Fibroblast of skin of left biceps (primary cell): ENCODE measurements around the gene CGNL1.

Experiments
- DNase-seq, 2 experiments: peaks; one replicate each; pipeline ENCODE4 v3.0.0-alpha.2; 2013; ENCODE audit warnings: low read depth in 2 of 2

Gene CGNL1

DNA sequence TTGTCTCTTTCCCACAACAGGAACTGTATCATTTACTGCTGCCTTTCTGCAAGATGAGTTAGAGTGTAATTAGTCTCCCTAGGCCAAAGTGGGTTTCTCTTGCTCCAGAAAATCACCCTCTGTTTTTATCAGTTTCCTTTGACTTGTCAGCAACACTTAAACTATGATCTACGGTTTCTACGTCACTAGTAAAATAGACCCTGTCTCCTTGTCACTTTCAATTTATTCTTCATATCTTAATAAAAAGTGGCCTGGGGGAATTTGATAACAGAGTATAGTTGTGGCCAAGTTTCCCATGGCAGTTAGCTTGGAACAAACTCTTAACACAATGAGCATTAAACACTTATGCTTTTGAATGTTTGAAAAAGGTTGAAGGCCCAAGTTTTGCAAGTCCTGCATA, 79.6 kb downstream of the CGNL1 start:
- no peak for DNase-seq

- DNase-seq = no peak
These were observed 80.3 kb downstream of the CGNL1 start for GRCh38 chr15:57456559-57456958.

DNA sequence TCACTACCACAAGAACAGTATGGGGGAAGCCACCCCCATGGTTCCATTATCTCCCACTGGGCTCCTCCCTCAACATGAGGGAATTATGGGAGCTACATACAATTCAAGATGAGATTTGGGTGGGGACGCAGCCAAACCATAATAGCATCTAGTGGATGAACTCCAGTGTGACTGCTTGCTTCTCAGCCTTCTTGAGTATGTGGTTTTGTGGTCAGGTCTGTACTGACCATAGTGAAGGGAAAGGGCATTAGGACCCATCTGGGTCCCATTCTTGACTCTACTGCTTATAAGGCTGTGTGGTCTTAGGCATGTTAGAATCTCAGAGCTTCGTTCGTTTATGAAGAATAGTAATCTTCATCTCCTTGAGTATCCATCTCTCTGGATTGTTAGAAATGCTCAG, 81.4 kb downstream of the CGNL1 start:
- no peak for DNase-seq

DNA sequence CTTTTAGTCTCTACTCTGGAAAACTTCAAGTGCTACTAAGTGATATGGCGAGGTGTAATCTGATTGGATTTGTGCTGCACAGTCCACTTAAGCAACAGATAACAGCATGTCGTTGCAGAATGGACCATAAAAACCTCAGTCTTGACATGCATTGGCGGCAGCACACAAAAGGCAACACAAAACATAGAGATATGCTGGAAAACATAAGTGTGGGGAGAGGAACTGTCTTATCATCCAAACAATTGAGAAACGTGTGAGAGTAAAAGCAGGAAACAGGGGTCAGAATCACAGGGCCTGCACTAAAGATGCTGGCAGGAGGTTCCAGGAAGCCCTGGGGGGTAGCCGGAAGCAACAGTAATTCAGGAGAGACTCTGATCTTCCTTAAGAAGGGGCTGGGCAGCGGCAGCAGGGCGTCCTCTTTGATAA, 82.1 kb downstream of the CGNL1 start:
- no peak for DNase-seq

DNA sequence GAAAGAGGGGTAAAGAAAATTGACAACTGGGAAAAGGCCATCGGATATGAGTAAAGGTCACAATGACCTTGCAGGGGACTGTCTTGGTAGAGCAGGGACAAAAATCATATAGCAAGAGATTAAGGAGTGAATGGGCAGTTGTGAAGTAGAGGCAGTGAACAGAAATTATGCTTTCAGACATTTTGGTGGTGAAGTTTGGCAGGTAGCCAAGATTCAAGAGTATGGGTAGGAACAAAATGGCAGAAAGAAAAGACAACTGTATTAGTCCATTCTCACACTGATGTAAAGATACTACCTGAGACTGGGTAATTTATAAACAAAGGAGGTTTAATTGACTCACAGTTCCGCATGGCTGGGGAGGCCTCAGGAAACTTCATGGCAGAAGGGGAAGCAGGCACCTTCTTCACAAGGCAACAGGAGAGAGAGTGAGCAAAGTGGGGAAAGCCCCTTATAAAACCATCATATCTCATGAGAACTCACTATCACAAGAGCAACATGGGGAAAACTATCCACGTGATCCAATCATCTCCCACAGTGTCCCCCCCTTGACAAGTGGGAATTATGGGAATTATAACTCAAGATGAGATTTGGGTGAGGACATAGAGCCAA, 84.0 kb downstream of the CGNL1 start:
- DNase-seq = no peak

DNA sequence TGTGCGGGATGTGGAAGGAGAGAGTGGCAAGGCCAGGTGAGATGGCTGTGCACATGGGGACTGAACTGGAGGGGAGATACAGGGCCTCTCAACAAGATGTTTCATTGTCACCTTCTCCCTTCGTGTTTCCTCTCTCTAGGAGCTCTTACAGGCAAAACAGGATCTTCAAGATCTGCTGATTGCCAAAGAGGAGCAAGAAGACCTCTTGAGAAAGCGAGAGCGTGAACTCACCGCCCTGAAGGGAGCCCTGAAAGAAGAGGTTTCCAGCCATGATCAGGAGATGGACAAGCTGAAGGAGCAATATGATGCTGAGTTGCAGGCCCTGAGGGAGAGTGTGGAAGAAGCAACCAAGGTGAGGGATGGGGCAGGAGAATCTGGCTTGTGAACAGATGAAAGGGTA, 85.2 kb downstream of the CGNL1 start:
- no peak for DNase-seq

DNA sequence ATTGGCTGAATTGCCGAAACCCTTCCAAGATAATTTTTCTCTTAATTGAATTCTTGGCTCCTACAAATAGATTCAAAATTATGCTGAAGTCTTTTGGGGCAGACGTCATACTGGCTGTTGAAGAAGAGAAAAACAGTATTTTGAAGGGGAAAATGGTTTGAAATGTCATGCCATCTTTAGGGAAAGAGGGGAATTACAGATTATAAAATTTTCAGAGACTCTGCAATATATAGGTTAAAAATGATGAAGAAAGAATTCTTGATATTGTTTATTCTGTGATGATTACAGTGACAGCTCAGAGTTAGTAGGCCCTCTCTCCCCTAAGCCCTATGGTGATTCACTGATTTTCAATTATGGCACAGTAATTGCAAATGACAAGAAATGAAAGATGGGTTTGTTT, 86.1 kb downstream of the CGNL1 start:
- DNase-seq = no peak

DNA sequence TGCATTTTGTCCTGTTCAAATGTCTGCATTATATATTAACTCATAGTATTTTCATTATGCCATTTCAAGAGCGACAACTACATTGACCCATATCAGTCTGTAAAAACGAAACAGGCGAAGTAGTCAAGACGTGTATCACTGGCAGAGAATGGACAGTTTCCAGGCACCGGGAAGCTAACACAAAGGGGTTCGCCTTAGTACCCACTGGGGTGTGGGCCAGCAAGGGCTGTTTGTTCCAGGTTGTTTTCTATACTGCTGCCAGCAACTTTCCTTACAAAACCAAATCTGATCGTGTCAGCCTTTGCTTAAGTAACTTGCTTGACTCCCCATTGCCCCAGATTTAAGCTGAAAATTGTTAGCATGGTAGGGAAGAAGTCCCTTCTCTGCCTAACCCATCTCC, 87.1 kb downstream of the CGNL1 start:
- no peak for DNase-seq

DNA sequence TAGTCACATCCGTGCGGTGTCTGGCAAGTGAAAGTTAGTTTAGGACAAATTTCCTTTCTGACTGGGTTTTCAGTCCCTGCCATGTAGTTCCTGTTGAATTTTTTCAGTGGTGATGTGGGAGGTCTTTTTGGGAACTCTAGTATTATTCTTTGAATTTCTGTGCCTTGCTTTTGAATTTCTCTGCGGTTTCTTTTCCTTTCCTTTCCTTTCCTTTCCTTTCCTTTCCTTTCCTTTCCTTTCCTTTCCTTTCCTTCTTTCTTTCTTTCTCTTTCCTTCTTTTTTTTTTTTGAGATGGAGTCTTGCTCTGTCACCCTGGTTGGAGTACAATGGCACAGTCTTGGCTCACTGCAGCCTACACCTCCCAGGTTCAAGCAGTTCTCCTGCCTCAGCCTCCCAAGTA, 88.2 kb downstream of the CGNL1 start:
- no peak for DNase-seq

DNA sequence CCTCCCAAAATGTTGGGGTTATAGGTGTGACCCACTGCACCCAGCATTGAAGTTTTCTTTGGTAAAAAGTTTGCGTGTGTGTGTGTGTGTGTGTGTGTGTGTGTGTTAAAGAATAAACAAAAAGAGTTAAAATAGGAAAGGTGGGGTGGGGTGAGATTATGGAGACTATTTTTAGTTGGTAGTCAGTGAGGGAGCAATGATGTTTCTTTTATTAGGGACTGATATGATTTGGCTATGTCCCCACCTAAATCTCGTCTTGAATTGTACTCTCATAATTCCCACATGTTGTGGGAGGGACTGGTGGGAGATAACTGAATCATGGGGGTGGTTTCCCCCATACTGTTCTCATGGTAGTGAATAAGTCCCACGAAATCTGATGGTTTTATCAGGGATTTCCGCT, 92.2 kb downstream of the CGNL1 start:
- DNase-seq = no peak

DNA sequence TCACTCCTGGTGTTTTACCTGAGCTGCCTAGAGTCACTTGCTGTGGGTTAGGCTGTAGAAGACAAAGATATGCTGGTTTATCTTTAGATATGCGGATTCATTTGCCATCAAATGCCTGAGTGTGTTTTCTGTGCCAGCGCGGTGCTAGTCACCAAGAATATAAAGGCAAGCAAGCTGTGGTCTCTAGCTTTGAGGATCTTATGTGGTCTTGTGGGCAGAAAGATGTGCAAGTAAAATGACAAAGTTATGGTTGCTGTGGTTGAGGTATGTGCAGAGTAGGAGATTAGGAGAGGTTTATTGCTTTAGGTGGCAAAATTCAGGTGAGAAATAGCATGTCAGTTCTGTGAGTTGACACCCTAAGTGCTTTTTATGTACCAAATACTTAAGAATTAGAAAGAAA, 94.2 kb downstream of the CGNL1 start:
- no peak for DNase-seq

DNA sequence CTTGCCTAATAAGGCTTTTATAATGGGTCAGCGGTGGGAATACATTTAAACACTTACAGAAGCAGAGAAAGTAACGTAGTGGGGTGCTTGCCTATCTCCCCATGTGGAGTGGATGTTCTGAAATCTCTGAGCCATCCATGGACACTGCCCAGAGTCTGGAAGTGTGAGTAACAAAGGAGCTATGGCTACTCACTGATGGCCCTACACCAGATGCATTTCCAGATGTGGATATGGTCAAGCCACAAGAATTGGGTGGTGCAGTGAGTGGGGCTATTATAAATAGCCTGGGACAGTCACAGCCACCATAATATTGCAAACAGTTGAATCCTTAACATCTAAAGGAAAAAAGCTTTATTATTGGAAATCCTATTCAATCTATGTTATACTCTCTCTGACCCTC, 96.6 kb downstream of the CGNL1 start:
- DNase-seq = no peak

DNA sequence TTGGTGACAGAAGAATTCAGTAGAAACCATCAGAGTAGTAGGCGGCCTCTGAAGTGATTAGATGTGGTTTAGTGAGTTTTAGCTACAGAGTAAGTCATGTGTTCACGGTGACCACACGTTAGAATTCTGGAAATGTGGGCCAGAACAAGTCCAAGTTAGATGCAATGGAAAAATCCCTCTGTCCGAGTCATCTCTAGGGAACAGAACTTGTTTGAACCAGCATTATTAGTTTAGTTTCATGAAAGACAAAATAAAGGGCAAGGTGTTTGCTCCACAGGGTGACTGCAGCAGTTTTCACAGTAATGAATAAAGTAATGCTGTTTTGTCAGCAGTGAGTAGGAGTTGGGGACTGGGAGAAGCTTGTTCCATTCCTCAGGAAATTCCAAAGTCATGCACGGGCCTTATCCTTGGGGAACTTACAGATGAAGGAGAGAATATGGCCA, 100.2 kb downstream of the CGNL1 start:
- DNase-seq = peak in 1 of 2 experiments; percentile 11

DNA sequence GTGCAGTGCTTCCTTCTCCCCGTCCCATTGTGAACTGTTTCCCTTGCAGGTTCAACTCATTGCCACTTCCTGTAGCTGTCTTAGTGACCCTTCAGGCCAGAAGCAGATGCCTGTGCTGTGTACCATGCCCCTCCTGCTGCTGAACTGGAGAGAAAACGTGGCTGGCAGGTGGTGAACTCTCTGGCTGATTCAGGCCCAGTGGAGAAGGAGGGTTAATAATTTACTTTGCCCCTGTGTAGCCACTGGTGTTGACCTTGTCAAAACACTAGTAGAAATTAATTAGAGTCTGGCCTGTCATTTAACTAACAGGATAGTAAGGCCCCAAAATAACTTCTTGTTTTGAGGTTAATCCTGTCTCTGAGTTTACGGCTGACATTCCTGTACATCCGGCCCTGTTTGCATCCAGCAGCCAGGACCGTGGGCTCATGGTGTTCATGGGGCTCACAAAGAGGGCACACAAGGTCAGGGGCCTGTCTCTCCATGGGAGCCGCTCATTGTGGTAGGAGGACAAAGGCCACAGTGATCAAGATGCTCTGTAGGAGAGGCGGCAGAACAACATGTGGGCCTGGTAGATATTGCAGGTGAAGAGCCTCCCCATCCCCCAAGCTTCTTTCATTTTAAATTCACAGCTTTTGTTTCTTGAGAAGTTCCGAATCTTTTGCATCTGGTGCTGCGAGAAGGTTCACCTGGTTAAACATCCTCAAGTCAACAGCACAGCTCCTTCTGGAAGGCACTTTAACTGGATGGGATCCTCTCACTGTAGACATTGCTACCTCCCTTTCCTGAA, 101.6 kb downstream of the CGNL1 start:
- no peak for DNase-seq

DNA sequence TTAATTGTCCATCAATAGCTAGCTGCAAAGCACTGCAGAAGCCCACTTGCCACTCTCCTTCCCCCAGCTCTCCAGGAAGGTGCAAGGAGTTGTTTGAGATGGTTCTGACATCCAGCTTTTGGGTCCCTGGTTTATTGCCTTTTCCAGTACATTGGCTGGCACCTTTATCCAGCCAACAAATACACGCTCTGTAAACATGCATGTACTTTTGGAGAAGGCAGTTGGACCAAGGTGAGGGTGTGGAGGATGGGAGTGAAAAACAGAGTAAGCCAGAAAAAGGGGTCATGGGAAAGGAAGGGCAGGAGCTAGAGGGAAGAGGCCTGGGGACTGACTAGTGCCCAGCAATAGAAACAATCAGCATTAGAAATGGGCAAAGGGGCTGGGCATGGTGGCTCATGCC, 102.7 kb downstream of the CGNL1 start:
- DNase-seq = no peak

DNA sequence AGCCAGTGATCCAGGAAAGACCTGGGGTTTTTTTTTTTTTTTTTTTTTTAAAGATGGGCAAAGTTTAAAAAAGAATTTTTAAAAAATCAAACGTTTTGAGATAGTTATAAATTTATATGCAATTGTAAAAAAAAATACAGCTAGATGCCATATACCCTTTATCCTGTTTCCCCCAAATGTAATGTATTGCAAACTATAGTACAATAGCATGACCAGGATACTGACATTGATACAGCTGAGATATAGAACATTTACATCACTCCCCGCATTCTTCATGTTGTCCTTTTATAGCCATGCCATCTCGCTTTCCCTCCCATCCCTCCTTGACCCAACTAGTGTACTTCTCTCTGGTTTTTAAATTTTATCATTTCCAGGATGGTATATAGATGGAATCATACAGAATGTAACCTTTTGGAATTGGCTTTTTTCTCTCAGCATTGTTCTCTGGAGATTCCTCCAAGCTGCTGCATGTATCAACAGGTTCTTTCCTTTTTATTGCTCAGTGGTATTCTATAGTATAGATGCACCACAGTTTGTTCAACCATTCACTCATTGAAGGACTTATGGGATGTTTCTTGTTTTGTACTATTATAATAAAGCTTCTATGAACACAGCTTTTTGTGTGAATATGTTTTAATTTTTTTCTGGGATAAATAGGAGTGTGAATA, 104.9 kb downstream of the CGNL1 start:
- DNase-seq = no peak

DNA sequence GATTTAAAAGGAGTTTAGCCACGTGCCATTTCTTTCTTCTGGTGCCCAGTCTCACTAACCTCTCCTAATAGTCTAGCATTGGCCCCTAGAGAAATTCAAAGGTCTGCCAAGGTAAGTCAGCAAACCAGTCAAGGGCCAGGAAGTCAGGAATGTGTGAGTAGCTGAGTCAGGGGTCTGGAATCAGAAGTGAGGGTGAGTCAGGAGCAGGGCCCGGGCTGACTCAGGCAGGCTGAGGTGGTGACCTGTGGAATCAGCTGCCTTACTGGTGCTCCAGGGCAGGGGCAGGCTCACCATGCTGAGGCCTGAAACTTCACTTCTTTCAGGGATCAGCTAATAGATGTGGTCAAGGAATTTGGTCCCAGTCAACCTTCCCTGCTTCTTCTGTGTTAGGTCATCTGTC, 109.6 kb downstream of the CGNL1 start:
- no peak for DNase-seq

DNA sequence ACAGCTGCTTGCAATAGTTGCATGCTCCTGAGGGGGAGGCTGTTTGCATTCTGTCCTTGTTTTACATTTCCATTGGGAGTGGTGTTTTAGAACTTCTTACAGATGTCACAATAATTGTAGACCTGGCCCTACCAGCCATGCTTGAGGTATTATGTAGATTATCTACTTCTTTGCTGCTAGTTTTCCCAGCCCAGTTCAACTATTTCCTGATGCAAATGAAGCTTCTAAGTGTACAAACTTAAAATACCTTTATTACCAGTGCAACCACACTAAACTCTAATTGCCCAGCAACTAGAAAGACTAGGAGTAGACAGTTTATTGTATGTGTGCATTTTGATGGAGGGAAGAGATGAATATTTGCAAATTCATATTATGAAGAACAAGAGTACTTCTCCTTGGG, 110.5 kb downstream of the CGNL1 start:
- no peak for DNase-seq

- DNase-seq = no peak
These were observed 112.8 kb downstream of the CGNL1 start for GRCh38 chr15:57489122-57489521.

DNA sequence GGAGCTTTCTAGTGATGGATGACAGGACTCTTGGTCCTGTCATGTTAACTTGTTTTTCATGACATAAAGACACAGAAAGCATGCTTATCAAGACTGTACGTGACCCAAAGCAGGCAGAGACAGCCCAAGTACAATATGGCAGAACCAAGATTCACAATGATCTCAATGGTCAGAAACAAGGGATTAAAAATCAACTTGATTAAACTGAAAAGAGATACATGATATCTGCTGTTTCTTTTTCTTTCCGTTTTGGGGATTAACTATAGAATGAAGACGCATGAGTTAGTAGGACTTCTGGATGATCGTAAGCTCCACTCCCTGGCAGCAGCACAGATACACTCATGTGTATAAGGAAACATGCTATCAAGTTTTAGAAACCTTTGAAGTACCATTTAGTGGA, 117.0 kb downstream of the CGNL1 start:
- no peak for DNase-seq

DNA sequence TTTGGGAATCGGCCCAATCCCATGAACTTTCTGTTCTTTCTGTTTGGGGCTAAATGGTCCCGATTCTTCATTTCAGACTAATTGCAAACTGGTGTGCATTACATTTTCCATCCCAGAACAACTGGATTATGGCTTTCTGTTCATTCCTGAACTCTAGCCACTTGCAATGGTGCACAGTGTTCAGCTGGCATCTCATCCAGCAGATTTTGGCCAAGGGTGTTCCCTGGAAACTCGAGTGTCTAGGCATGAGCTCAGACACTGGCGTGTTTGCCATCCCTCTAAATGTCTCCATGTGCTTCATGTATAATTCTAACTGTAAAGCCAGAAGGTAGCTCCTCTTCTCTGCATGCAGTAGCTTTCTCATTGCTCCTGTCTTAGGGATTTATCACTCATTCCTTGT, 118.3 kb downstream of the CGNL1 start:
- no peak for DNase-seq

- no peak for DNase-seq
These were observed 118.7 kb downstream of the CGNL1 start for GRCh38 chr15:57495041-57495440.

- no peak for DNase-seq
These were observed 119.4 kb downstream of the CGNL1 start for GRCh38 chr15:57495554-57496165.
